HEK293T (cell line): ENCODE results near the gene TOMM22.
"Not testable (repeated sequence)": the region's sequence is repeated elsewhere in the genome, so short reads cannot be mapped to it uniquely, and the experiment has no call there.

Experiments
- CTCF ChIA-PET: fragments of 350-600 bp; formaldehyde crosslinking; extraction: SDS; loops from one replicate; lab custom pipeline; 2021; ENCODE audit warnings: antibody characterized with exemption, inconsistent platforms; lab: Yijun Ruan, JAX
- POLR2A ChIA-PET: fragments of 350-600 bp; formaldehyde crosslinking; extraction: SDS; loops from one replicate; lab custom pipeline; 2020; ENCODE audit warnings: antibody characterized with exemption, inconsistent platforms; lab: Yijun Ruan, JAX
- DNase-seq: peaks from one replicate; pipeline ENCODE4 v3.0.0; 2012; ENCODE audit warnings: mixed read lengths; ENCODE audit errors: extremely low spot score
- ARNT ChIP-seq: fragments of 450-650 bp; IDR thresholded peaks from 2 replicates; pipeline ENCODE4 v1.6.1; 2017; ENCODE audit warnings: mild to moderate bottlenecking
- BHLHE40 ChIP-seq: fragments of 450-650 bp; IDR thresholded peaks from 2 replicates; pipeline ENCODE4 v1.6.1; 2016; ENCODE audit warnings: mild to moderate bottlenecking, moderate library complexity, borderline replicate concordance
- CTBP1 ChIP-seq: fragments of 450-650 bp; IDR thresholded peaks from 2 replicates; pipeline ENCODE4 v1.6.1; 2016; ENCODE audit warnings: borderline replicate concordance
- ELF4 ChIP-seq: fragments of 450-650 bp; IDR thresholded peaks from 2 replicates; pipeline ENCODE4 v1.6.1; 2017; ENCODE audit warnings: antibody characterized with exemption
- FOXA1 ChIP-seq: fragments of 450-650 bp; IDR thresholded peaks from 2 replicates; pipeline ENCODE4 v1.6.1; 2016; ENCODE audit warnings: mild to moderate bottlenecking
- FOXK2 ChIP-seq: fragments of 450-650 bp; IDR thresholded peaks from 2 replicates; pipeline ENCODE4 v1.6.1; 2016; ENCODE audit warnings: mild to moderate bottlenecking
- FOXM1 ChIP-seq: fragments of 450-650 bp; IDR thresholded peaks from 2 replicates; pipeline ENCODE4 v1.6.1; 2017; ENCODE audit warnings: mild to moderate bottlenecking, borderline replicate concordance
- HDGF ChIP-seq: fragments of 450-650 bp; IDR thresholded peaks from 2 replicates; pipeline ENCODE4 v1.6.1; 2017; ENCODE audit warnings: antibody characterized with exemption, borderline replicate concordance
- L3MBTL2 ChIP-seq: fragments of 450-650 bp; conservative IDR thresholded peaks from 2 replicates; pipeline ENCODE4 v1.6.1; 2016; ENCODE audit warnings: mild to moderate bottlenecking
- LEF1 ChIP-seq: fragments of 450-650 bp; IDR thresholded peaks from 2 replicates; pipeline ENCODE4 v1.6.1; 2017; ENCODE audit warnings: mild to moderate bottlenecking, borderline replicate concordance
- NFRKB ChIP-seq: fragments of 450-650 bp; IDR thresholded peaks from 2 replicates; pipeline ENCODE4 v1.6.1; 2016; ENCODE audit warnings: mild to moderate bottlenecking, moderate library complexity
- PKNOX1 ChIP-seq: fragments of 450-650 bp; IDR thresholded peaks from 2 replicates; pipeline ENCODE4 v1.6.1; 2016
- SP1 ChIP-seq: fragments of 450-650 bp; IDR thresholded peaks from 2 replicates; pipeline ENCODE4 v1.6.1; 2017
- SUZ12 ChIP-seq: fragments of 450-650 bp; IDR thresholded peaks from 2 replicates; pipeline ENCODE4 v1.6.1; 2016; ENCODE audit warnings: mild to moderate bottlenecking
- TARDBP ChIP-seq: fragments of 450-650 bp; IDR thresholded peaks from 2 replicates; pipeline ENCODE4 v1.6.1; 2016
- ZNF384 ChIP-seq: fragments of 450-650 bp; IDR thresholded peaks from 2 replicates; pipeline ENCODE4 v1.6.1; 2016

TOMM22 gene

DNA sequence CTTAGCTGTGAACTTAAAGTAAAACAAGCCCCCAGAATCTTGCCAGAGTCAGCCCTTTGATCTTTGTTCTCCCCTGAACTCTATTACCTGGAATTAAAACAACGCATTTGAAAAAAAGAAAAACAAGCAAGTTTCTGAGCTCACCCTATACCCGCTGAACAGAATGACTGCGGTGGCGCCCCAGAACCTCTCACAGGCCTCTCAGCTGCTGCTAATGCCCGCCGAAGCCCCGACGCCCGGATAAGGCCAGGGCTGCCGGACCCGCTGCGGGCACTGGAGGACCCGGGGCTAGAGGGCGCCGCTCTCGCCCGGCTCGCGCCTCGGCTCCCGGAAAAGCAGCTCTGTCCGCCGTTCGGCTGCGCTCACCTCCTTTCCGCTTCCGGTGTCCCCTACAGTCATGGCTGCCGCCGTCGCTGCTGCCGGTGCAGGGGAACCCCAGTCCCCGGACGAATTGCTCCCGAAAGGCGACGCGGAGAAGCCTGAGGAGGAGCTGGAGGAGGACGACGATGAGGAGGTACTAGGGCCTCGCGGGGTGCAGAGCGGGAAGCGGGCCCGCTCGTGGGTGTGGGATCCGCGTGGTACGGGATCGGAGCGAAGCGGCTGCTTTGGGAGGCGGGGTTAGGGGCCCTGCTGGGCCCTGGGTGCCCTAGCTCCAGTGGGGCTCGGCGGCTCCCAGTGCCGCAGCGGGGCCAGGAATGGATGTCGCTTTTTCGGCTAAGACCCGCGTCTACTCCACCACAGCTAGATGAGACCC lies at the start of gene TOMM22:
Gene TOMM22, plus strand, starts transcription at position 376 of the 754 bp plus-strand sequence. Its CDS starts 22 bp downstream, at position 398.
- CTCF ChIA-PET: interaction anchor here (0.6 to 1.5 kb wide), 7 partner anchors 8 to 358 kb away, joined by 3 to 8 read pairs (median 4); no protein-coding TSS in a partner anchor
- DNase-seq: peak; percentile 98
- peak; percentile 94 for TF ChIP-seq ELF4
- peak; percentile 91 for TF ChIP-seq LEF1
- no peak for TF ChIP-seq ZNF384
- TF ChIP-seq FOXM1: no peak
- no peak for TF ChIP-seq FOXK2
- no peak for TF ChIP-seq SP1
- no peak for TF ChIP-seq FOXA1
- TF ChIP-seq NFRKB: no peak
- TF ChIP-seq ARNT: no peak; the same call in 1 of the 2 replicates
- TF ChIP-seq L3MBTL2: peak; percentile 64
- no peak for TF ChIP-seq BHLHE40
- TF ChIP-seq HDGF: no peak
- TF ChIP-seq TARDBP: no peak
- no peak for TF ChIP-seq SUZ12
- TF ChIP-seq CTBP1: peak; percentile 36; the same call in 1 of the 2 replicates
- peak; percentile 39 for TF ChIP-seq PKNOX1
- POLR2A ChIA-PET: interaction anchor here (0.6 to 3.2 kb wide), 29 partner anchors 9 to 638 kb away, joined by 3 to 65 read pairs (median 4); partner anchors contain the start of genes CBY1, FAM227A, GTPBP1 and JOSD1

DNA sequence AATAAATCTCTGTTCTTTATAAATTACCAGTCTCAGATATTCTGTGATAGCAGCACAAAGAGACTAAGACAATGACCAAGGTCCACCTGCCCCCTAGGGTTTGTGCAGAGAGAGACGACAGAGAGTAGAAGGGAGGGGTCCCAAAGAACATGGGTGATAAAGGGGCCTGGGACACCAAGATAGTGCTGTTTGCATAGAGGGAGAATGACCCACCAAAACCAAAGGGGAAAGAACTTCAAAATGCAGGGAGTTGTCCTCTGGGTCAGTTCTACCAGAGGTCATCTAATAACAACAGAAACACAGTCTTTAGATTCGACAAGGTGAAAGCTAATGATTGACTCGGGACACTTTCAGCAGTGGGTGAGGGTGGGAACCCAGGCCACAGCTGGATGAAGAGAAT lies 49.2 kb upstream of the TOMM22 start:
- no peak for DNase-seq
- CTCF ChIA-PET: no interaction called here
- no peak for TF ChIP-seq CTBP1
- POLR2A ChIA-PET: no interaction called here

DNA sequence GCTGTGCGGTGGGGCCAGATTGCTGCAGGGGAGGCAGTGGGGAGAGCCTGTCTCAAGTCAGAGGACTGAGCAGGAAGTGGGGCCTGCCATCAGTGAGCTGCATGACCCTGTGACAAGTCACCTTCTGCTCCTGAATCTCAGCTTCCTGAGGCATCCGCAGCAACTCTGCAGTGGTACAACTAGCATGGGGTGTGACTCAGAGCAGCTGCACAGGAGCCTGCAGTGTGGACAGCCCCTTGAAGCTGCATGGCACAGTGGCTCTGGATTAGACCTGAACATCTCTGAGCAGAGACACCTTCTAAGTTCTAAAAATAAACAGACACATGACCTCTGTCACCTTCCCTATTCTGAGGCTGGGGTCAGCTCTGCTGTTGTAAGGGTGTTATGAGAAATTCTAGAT lies 43.5 kb upstream of the TOMM22 start:
- TF ChIP-seq FOXK2 (no peak), NFRKB (no peak)
- POLR2A ChIA-PET: interaction anchor here (1.0 kb wide), 1 partner anchor 43 kb away, joined by 4 read pairs; the partner anchor contains the start of gene TOMM22
- DNase-seq: peak; percentile 4
- CTCF ChIA-PET: interaction anchor here (0.6 kb wide), 1 partner anchor 12 kb away, joined by 3 read pairs; no protein-coding TSS in a partner anchor

DNA sequence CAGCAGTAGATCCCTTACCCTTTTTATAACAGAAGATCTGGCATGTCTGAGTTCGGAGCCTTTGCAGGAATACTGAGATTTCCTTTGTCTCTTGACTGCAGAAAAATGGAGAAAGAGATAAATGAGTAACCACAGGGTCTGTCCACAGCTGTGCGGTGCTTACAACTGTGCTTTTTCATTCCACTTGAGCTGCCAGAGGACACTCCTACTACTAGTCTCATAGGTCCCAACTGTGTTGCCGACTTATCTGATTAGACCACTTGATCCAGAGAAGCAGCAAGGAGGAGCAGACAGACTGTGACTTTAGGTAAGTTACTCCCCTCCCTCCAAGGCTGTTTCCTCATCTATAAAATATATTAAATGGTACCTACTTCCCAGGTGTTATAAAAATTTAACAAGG lies 43.0 kb upstream of the TOMM22 start:
- CTCF ChIA-PET: interaction anchor here (0.6 kb wide), 1 partner anchor 12 kb away, joined by 3 read pairs; no protein-coding TSS in a partner anchor
- peak; percentile 5 for DNase-seq
- TF ChIP-seq L3MBTL2 (no peak), NFRKB (no peak), PKNOX1 (no peak), LEF1 (no peak), BHLHE40 (no peak), SUZ12 (no peak), SP1 (no peak), TARDBP (no peak), FOXA1 (no peak)
- POLR2A ChIA-PET: interaction anchor here (1.0 kb wide), 1 partner anchor 43 kb away, joined by 4 read pairs; the partner anchor contains the start of gene TOMM22

GRCh38 chr22:38641476-38642040 lies 40.2 kb upstream of the TOMM22 start:
- DNase-seq: no peak
- CTCF ChIA-PET: interaction anchor here (0.6 kb wide), 1 partner anchor 358 kb away, joined by 5 read pairs; no protein-coding TSS in a partner anchor
- TF ChIP-seq LEF1: no peak
- no peak for TF ChIP-seq L3MBTL2
- TF ChIP-seq FOXM1: no peak
- TF ChIP-seq PKNOX1: no peak
- TF ChIP-seq SP1: no peak
- TF ChIP-seq TARDBP: no peak
- no peak for TF ChIP-seq ARNT
- TF ChIP-seq HDGF: no peak
- no peak for TF ChIP-seq NFRKB
- no peak for TF ChIP-seq ELF4
- TF ChIP-seq CTBP1: no peak
- TF ChIP-seq SUZ12: no peak
- no peak for TF ChIP-seq FOXA1
- no peak for TF ChIP-seq FOXK2
- no peak for TF ChIP-seq BHLHE40
- TF ChIP-seq ZNF384: no peak
- POLR2A ChIA-PET: no interaction called here

- CTCF ChIA-PET, DNase-seq, POLR2A ChIA-PET: not testable (repeated sequence)
Observed at GRCh38 chr22:38644245-38644644, 37.5 kb upstream of the TOMM22 start.
